Stimulated activated CD8-positive, alpha-beta memory T cell treated with anti-CD3 and anti-CD28 coated beads, Interleukin-4, amount 100 ng/mL, for 48 hours (primary cell): Measurements from ENCODE around the gene SLC38A10.

Experiments
- DNase-seq: peaks from one replicate; pipeline ENCODE4 v3.0.0-alpha.2; 2020

Gene SLC38A10

DNA sequence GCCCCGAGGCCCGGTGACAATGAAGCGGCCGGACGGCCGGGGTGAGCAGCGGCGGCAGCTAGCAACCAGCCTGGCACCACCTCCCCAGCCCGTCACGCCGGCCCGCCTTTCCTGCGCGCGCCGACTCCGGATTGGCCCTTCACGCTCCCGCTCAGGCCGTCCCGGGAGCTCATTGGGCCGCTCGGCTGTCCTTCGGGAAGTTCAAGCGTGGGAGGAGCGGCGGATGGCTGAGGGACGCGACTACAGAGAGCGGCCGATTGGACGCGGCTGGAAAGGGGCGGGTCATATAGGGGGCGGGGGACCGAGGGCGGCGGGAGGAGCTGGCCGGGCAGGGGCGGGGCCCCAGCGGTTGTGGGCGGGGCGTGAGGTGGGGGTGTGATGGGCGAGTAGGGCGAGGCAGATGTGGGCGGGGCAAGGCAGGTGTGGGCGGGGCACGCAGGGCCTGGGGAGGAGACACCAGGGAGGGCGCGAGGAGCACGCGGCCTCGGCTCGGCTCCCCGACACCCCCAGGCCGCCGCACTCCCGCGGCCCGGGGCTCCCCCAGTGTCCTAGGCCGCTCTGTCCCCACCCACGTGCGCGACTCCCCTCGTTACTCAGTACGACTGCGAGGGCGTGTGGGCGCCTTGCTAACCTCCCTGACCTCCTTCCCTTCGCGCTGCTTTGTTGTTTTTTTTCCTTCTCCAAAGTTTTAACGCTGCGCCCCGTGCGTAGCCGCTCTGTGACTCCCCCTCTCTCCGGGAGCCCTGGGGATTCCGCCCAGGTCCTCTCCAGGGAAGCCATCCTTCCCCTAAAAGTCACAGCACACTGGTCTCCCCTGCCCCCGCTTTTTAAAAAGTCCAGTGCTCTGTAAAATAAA is 72.0 kb downstream of the SLC38A10 start, which contains the start of gene CEP131:
CEP131 (minus strand) TSS at position 60 of the 856 bp plus-strand sequence. CDS start 2,909 bp downstream, outside the sequence.
- DNase-seq, result peak; percentile 100

DNA sequence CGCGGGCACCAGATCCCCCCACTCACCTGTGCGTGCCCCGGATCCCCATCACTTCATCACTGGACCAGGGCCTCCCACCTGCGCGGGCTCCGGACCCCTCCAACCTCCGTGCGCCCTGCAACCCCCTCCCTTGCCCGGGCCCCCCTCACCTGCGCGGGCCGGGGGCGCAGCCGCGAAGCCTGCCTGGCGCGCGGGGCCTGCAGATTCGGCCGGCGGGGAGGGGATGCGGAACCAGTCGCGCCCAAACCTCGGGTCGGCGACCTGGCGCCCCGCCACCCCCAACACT is 72.5 kb downstream of the SLC38A10 start:
- no peak for DNase-seq

DNA sequence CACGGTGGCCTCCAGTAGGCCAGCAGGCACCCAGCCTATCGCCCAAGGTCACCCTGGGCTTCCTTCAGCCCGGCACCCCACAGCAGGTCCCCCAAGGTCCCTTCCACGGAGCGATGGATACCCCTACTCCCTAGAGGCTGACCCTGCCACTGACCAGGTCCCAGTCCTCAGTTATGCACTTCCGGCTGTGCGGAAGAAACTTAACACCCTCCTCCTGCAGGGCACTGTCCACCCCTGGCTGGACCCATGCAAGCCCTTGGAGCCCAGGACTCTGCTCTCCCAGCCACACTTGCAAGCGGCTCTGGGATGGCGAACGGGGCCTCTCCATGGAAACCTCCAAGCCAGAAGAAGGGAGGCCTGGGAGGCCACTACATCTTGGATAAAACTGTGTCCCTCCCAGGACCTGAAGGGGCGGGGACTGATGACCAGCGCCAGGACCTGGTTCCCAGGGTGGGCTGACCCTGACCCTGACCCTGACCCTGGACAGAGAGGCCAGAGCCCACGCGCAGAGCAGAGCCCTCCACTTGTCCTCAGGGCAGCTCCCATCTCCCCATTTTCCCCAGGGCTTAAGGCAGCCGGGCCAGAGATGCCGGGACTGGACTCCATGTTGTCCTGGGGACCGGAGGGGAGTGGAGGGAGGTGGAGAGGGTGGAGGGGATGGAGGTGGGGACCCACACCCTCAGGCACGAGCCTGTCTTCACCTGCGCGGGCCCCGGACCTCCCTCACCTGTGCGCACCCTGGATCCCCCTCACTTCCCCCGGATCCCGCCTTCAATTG is 73.1 kb downstream of the SLC38A10 start:
- no peak for DNase-seq

DNA sequence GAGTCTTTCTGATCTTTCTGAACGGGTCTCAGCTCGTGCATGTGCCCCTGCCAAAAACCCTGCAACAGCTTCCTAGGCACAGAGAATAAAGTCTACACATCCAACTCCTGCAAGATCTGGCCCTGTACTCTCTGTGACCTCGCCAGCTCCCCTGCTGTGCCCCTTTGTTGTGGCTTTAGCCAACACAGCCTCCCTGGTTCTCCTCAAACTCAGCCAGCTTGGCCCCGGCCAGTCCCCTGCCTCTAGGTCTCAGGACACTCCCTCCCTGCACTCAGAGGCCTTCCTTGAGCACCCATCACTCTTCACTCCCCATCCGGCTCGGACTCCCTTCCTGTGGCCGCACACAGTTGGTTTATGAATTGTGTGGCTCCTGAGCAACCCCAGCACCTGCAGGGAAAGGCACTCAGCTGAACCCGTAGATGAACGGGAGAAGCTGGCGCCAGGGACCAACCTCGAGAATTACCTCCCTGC is 73.7 kb downstream of the SLC38A10 start:
- DNase-seq, result no peak

DNA sequence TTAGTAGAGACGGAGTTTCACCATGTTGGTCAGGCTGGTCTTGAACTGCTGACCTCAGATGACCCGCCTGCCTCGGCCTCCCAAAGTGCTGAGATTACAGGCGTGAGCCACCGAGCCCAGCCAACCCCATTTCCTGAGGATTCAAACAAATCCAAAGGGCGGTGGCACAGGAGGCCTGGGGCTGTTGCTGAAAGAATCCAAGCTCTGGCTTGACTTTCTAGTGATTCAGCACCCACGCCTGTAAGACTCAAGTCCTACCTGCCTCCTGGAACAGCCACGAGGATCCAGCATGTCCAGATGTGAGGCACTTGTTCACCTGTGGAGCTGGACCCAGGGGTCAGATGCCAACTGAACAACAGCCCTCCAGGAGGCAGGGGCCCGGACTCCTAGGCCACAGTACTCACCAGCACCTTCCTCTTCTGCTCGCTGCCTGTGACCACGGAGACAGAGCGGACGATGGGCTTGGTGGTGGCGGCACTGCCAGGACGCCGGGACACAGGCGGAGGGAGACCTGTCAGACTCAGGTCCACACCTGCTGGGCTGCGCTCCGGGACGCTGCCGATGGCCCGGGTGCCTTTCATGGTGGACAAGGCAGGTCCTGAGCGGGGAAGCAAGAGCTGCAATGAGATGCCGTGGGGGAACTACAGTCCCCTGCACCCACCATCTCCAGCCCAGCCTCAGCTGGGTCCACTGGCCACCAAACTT is 75.5 kb downstream of the SLC38A10 start:
- DNase-seq, result no peak

DNA sequence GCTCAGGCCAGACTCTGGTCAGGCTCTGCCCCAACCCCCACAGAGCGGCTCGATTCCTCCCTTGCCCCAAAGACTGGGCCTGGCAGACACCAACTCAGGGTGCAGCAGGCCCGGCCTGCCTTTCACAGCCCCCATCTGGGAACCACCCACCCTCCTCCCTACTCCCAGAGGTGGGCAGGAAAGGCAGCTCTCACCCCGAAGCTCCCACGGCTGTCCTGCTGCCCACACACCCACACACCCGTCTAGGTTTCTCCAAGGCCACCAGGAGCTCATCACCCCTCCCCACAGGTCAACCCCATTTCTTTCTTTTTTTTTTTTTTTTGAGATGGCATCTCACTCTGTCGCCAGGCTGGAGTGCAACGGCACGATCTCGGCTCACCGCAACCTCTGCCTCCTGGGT is 76.1 kb downstream of the SLC38A10 start:
- no peak for DNase-seq

DNA sequence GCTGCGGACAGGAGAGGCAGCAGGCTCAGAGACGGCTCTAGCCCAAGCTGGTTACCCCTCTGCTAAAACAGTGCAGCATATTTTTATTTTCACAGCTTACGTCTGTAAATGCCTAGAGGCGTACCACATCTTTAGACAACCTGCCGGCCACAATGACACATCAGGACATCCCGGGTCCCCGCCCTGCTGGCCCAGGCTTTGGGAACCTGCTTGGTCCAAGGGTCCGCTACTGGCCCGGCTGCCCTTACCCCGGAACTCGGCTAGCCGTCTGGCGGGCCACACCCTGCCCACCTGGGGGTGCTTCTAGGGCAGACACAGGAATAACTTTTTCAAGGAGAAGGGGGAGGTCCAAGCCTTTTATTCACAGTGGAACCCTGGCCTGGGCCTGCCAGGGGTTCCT is 76.6 kb downstream of the SLC38A10 start:
- no peak for DNase-seq

DNA sequence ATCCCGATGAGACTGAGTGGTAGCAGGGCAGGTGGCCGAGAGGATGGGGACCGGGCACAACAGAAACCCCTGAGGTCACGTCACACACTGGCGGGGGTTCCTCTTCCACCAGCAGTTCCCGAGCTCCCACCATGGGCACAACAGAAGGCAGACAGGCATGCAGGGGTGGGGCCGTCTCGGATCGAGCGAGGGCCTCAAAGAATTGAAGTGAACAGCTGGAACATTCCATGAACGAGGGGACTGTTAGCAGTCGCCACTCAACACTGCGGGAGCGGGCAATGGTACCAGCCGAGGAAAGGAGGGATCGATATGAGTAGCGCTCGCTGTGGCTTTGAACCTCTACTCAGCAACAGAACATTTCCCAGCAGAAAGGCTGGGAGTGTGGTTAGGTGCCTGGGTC is 77.6 kb downstream of the SLC38A10 start:
- no peak for DNase-seq

DNA sequence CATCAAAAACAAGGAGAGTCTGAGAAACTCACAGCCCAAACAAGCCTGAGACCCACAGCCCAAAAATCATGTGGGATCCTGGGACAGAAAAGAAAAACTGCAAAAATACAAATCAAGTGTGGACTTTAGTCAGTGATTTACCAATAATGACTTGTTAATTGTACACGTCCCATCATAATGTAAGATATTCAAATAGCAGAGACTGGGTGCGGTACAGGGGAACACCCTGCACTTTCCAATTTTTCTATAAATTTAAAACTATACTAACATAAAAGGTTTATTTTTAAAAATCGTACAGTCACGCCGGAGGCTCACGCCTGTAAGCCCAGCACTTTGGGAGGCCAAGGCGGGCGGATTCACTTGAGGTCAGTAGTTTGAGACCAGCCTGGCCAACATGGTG is 81.1 kb downstream of the SLC38A10 start:
- DNase-seq, result no peak

DNA sequence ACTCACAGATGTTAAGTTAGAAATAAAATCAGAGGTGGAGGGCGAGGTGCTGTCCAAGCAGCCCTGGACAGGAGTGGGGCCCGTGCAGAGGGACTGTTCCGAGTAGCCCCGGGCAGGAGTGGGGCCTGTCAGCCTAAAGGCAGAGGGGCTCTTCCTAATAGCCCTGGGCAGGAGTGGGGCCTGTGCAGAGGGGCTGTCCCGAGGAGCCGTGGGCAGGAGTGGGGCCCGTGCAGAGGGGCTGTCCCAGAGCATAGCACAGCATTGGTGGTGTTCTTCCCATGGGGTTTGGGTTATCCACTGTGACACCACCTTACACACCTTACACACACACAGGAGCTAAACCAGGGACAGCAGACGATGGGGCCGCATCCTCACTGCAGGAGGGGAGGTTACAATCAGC is 82.7 kb downstream of the SLC38A10 start:
- no peak for DNase-seq

DNA sequence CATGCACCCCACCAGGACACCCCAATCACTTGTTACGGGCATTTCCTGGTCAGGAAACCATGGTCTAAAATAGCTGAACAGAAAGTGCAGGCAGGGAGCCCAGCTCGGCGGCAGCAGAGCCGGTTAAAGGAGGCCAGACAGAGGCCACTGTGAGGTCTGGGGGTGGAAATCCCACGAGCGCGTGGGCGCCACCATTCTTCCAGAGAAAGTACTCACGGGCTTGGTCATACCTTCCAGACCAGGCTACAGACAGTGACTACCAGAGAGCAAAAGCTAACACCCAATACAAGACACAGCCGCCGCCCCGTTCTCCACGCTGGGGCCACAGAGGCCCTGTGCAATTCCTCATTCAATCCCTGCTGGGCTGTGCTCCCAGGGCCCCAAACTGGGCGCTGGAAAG is 84.2 kb downstream of the SLC38A10 start:
- DNase-seq, result no peak

DNA sequence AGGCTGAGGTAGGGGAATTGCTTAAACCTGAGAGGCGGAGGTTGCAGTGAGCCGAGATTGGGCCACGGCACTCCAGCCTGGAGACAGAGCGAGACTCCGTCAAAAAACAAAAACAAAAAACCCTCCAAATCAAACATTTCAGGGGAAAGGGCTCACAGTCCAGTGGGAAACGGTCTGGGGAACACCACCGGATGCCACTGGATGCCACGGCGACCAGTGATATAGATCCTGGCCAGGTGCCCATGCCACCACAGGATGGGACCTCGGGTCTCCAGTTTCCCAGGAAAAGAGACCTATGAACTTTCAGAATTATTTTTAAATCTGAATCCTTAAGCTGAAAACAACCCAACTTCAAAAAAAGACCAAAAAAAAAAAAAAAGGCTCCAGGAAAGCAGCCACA is 84.6 kb downstream of the SLC38A10 start:
- no peak for DNase-seq

DNA sequence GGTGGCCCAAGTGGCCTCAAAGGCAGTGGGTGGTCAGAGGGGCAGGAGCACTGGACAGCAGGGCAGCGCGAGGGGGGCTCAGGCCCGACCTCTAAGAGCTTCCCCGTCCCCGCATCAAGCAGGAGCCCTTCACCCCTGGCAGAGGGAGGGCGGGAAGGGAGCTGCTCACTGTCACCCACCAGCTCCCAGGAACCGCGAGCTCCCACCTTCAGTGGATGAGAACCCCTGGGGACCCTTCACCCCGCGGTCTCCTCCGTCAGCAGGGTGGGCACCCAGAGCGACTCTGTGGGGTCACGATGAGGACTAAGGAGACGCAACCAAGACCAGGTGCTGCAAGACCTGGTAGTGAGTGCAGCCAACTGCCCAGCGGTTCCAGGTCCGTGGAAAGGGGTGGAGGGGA is 86.0 kb downstream of the SLC38A10 start:
- no peak for DNase-seq

DNA sequence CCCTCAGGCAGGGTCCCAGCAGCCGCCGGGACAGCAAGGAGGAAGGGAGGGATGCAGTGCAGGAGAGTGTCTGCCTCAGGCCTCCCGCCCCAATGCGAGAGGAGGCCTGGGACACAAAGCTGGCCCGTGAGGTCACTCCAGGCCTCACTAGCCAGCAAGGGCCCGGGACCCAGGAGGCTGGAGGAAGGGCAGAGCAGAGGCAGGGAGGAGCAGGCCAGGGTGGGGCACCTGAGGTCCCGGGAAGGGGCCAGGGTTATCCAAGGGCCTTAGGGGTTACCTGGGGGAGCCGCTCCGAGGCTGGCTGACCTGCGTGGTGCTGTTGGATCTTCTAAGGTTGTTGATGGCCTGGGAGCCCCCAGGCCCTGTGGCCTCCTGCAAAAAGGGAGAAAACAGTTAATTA is 86.5 kb downstream of the SLC38A10 start:
- DNase-seq, result no peak

DNA sequence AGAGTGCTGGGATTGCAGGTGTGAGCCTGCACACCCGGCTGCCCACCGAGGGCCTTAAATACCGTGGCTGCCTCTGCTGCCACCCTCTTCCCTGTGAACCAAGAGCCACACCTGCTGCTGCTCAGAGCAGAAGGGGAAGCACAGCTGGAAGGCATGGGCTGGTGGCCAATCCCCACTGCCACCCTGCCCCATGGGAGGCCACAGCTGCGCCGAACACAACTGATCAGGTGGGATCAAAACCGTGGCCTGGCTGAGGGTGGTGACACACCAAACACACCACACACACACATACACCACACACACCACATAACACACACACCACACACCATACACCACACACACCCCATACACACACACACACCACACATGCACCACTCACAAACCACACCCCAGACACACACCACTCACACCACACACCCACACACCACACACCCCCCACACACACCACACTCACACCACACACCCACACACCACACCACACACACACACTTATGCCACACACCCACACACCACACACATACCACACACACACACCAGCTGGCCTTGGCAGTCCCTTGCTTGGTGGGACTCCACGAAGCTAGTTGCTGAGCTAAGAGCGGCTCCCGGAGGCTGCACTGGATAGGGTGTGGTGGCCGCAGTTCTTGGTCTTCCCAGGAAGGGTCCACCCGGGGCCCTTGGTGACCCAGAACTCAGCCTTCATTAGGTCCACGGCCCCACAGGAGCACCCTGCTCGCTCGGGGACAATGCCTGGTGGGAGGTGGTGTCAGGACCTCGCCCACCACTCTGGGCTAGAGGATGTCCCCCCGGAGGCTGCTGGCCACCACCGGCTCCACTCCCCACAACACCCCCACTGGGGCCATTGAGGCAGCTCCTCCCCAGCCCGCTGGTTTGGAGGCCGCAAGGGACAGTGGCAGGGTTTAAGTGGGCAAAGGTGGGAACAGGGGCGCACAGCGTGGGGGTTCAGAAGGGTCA is 87.2 kb downstream of the SLC38A10 start:
- no peak for DNase-seq

DNA sequence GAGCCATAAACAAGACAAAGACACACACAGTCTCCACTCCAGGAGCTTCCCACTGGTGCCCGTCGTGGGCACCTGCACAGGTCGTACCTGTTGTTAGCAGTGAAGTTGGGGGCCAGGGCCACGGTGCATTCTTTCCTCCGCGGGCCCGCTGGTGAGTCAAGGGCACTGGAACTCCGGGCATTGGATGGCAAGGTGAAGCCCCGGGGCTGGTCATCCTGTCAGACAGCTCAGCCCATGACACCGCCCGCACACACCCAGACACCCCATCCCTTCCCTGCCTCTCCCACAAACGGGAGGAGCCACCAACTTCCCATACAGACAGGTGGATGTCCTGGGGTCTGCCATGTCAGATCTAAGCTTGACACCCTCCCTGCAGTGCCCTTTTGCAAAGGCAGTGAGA is 88.5 kb downstream of the SLC38A10 start:
- DNase-seq, result no peak

DNA sequence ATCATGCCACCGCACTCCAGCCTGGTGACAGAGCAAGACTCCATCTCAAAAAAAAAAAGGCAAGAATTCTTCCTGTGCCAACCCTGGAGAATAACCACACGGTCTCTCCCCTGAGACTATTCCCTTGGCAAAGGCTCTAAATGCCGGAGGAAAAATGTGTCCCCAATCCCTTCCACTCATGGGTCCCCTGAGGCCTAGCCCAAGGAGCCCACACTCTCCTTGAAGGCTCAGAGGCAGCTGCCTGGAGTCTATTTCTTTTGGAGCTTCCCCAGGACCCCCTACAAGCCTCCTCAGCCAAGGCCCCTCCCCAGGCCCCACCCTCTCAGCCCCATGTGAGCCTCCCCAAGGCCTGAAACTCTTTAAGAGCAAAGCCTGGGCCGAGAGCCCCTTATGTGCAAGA is 88.9 kb downstream of the SLC38A10 start:
- DNase-seq, result no peak

DNA sequence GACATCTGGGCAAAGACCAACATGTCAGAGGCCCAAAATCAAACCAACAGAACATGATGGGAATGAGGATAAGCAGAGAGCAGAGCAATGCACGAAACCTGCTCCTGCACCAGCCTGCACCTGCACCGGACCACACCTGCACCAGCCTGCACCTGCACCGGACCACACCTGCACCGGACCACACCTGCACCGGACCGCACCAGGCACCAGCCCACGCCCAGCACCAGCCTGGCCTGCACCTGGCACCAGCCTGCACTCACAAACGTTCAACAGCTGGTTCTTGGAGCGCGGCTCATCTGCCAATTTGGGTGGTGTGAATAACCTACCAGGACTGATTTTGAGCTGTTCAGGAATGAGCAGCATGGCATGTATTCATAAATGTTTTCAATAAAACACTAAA is 90.5 kb downstream of the SLC38A10 start:
- no peak for DNase-seq

DNA sequence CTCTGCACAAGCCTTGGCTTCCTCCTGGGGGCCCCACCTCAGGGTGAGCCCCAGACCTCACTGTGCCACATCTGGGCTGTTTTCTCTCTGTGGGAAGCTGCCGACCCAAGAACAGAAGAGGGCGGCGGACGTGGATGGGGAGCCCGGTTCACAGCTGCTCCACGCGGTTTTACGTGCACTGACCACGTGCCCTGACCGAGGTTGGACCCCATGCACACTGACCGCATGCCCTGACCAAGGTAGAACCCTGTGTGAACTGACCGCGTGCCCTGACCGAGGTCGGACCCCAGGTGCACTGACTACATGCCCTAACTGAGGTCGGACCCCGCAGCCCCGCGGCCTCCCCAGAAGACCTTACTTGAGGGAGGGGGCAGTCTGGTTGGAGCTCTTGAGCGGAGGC is 92.0 kb downstream of the SLC38A10 start:
- DNase-seq, result no peak

DNA sequence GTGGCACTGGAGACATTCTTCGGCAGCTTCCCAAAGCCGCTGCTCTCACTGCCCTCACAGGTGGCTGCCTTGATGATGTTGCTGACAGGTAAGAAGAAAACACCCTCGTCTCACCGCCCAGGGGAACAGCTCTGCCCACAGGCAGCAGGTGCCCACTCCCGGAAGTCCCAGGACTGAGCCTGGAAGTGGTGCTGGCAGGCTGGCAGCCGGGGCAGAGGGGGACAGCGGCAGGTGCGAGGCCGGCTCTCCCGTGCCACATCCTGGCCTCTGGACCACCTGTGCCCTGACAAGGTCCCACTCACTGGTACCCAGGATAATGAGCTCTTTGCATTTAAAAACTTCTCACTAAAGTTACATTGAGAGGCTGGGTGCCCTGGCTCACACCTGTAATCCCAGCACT is 92.8 kb downstream of the SLC38A10 start:
- DNase-seq, result no peak

DNA sequence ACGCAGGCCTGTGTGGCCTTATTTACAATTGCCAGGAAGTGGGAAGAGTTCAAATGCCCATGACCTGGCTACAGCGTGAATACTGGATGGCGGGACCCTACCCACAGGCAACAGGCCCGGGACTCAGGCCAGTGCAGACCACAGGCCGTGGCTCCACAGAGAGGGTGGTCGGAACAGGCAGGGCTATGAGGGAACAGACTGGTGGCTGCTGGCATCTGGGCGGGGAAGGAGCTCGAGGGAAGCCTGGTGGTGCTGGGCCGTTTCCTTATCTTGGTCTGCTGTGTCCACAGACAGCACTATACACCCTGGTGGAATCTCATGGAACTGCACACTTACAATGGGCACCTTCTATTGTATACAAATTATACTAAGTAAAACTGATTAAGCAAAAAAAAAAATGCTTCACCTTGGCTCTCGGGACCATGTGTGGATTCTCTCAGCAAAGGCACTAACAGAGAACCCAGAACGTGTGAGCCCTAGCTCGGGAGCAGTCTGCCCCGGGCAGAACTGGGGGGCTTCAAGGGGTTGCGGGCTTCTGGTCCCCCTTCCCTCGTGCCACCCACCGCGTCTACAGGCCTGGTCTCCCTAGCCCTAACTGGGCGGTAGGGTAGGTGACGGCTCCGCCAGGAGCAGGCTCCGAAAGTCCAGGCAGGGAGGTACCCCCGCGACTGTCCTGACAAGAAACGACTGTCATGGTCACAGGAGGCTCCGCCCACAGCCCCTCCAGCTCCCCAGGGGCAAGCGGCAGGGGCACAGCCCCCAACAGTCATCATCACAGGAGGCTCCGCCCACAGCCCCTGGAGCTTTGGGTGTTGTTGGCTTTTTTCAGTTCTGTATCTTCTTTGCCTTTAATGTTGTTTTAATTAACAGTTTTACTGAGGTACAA is 94.2 kb downstream of the SLC38A10 start:
- peak; percentile 41 for DNase-seq
